Breast epithelium (tissue), 3 donors: ENCODE results near the gene FAM227B.

Source experiments
- POLR2A ChIP-seq: fragments of 450-650 bp; IDR thresholded peaks from one replicate; pipeline ENCODE4 v1.6.1; 2016; ENCODE audit warnings: antibody characterized with exemption, mild to moderate bottlenecking, moderate library complexity
- POLR2AphosphoS5 ChIP-seq, 3 donors: sonication (generic); formaldehyde crosslinking; IDR thresholded peaks; one replicate each; pipeline ENCODE4 v1.6.1; 2017; ENCODE audit warnings: antibody characterized with exemption in 3 of 3
- TF ChIP-seq, protein P1 (sequence below), 3 donors: fragments of 450-650 bp; IDR thresholded peaks; one replicate each; pipeline ENCODE4 v1.5.1; 2016 to 2017; ENCODE audit warnings: antibody characterized with exemption in 3 of 3, mild to moderate bottlenecking in 3 of 3, moderate library complexity in 3 of 3

GRCh38 chr15:49314716-49315115, 305.9 kb downstream of the FAM227B start:
- TF ChIP-seq, protein P1, sequence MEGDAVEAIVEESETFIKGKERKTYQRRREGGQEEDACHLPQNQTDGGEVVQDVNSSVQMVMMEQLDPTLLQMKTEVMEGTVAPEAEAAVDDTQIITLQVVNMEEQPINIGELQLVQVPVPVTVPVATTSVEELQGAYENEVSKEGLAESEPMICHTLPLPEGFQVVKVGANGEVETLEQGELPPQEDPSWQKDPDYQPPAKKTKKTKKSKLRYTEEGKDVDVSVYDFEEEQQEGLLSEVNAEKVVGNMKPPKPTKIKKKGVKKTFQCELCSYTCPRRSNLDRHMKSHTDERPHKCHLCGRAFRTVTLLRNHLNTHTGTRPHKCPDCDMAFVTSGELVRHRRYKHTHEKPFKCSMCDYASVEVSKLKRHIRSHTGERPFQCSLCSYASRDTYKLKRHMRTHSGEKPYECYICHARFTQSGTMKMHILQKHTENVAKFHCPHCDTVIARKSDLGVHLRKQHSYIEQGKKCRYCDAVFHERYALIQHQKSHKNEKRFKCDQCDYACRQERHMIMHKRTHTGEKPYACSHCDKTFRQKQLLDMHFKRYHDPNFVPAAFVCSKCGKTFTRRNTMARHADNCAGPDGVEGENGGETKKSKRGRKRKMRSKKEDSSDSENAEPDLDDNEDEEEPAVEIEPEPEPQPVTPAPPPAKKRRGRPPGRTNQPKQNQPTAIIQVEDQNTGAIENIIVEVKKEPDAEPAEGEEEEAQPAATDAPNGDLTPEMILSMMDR (IDR thresholded peaks at IDR 0.05): no peak
- TF ChIP-seq POLR2A: no peak
- TF ChIP-seq POLR2AphosphoS5 (IDR thresholded peaks at IDR 0.05): no peak
